Measurements from ENCODE around the gene PPP1R3D. TPM values are rescaled to one million over a fixed set of nuclear protein-coding genes. Genes with fewer than 3 reads are reported as not detected.

Gene PPP1R3D
- 5.4 and 6.3 TPM in 2 replicates for total RNA-seq

DNA sequence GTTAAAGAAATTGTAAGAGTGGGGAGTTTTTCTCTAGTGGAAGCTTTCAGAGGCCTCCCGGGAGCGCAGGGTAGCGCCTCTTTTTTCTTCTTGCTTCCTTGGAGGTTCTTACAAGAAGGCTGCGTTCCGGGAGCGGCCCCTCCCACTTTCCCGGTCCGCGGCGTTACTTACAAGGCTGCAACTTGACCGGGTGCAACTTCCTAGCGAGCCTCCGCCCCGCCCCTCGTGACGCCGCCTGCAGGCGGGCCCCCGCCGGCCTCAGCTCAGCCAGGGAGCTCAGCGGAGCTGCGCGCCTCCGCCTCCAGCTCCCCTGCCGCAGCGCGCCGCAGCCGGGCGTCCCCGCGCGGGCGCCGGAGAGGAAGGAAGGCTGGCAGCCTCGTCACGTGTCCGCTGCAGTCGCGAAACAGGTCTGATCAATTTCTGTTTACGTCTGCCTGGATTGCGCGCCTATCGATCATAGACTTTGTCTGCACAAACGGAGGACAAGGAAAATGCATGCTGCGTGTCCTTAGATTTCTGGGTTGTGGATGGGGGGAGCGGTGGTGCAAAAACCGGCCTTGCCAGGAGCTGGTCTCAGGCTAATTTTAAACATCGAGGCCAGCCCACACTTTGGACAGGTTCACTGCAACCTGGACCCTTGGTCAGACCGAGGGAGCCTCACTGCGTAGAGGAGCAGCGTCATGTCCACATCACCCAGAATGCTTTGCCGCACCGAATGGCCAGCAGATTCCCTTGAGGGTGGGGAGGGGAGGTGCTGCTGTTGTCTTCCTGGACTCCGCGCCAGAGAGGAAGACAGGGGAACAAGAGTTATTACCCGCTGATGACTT is at the start of gene PPP1R3D, which contains the start of gene FAM217B:
Gene PPP1R3D (minus strand): TSS at position 177 of the 827 bp plus-strand sequence. CDS start 374 bp downstream, outside the sequence.
Gene FAM217B (plus strand): TSS at position 261 of the 827 bp plus-strand sequence. CDS start 3,555 bp downstream, outside the sequence.

GRCh38 chr20:59958123-59958522 is 18.0 kb upstream of the PPP1R3D start, which contains the start of gene CDH26:
CDH26 (plus strand) TSS chr20:59958423; CDS start chr20:59958727, 304 bp downstream.

DNA sequence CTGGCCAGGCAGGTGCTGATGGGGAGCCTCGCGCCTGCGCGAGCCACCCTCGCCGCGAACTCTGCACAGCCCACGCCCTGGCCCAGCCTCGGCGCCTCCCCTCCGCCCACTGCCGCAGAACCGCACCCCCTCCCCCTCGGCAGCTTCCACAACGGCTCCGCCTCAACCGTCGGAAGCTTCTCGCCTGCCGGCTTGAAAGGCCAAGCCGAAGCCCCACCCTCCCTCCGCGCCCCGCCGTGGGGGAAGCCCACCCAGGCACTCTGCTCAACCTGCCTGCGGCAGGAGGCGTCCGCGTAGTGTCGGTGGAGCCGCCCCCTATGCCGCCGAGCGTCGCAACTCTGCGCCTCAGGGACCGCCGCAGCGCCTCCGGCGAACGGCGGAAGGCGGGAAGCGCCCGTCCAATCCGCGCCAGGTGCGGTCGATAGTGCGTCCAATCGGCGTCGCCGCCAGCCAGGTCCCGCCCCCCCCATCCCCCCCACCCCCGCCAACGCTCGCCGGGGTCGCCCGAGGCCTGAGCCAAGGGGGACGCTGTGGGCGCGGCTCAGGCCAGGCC is 6.7 kb downstream of the PPP1R3D start, which contains the start of gene SYCP2:
Gene SYCP2 (minus strand): TSS at position 342 of the 553 bp plus-strand sequence. CDS start 11,224 bp downstream, outside the sequence.

Other genes starting within 250 kb of the PPP1R3D start
- gene SYCP2, start 6.7 kb downstream of the PPP1R3D start, total RNA-seq = 0.77 and 1.1 TPM in 2 replicates
- 2.3 and 4.6 TPM in 2 replicates for gene FAM217B, start 84 bp upstream of the PPP1R3D start, total RNA-seq
- gene CDH26, start 18.1 kb upstream of the PPP1R3D start, total RNA-seq = under 0.01 and 0.28 TPM in 2 replicates

All from regular cardiac myocyte (primary cell).